DOHH2 (cell line): ENCODE measurements around the gene S100P.
"Not testable (repeated sequence)": the region's sequence is repeated elsewhere in the genome, so short reads cannot be mapped to it uniquely, and the experiment has no call there.

Source experiments
- H3F3A ChIP-seq: fragments of 200-600 bp; sonication (generic), shearing (Covaris generic); 2 replicates; pipeline ENCODE4 v1.6.0; 2016; ENCODE audit warnings: antibody characterized with exemption, mild to moderate bottlenecking; ENCODE audit not compliant: control insufficient read depth, insufficient read depth
- H3K27ac ChIP-seq: fragments of 200-600 bp; sonication (generic); 2 replicates; pipeline ENCODE4 v1.5.1; 2014; ENCODE audit warnings: low read depth, mild to moderate bottlenecking, low read length, moderate library complexity
- H3K27me3 ChIP-seq: fragments of 200-600 bp; sonication (generic); 2 replicates; pipeline ENCODE4 v1.6.1; 2014; ENCODE audit warnings: mild to moderate bottlenecking, low read length, mixed read lengths; ENCODE audit not compliant: control insufficient read depth
- H3K36me3 ChIP-seq: fragments of 200-600 bp; sonication (generic); 2 replicates; pipeline ENCODE4 v1.6.1; 2014; ENCODE audit warnings: mild to moderate bottlenecking, low read length, moderate library complexity, mixed read lengths; ENCODE audit not compliant: control insufficient read depth
- H3K4me1 ChIP-seq: fragments of 200-600 bp; sonication (generic); 2 replicates; pipeline ENCODE4 v1.6.1; 2014; ENCODE audit warnings: mild to moderate bottlenecking, low read length, mixed read lengths; ENCODE audit not compliant: control insufficient read depth
- H3K4me2 ChIP-seq: fragments of 200-600 bp; sonication (generic); 2 replicates; pipeline ENCODE4 v1.6.0; 2014; ENCODE audit warnings: mild to moderate bottlenecking, low read length, moderate library complexity
- H3K4me3 ChIP-seq: fragments of 200-600 bp; sonication (generic); 2 replicates; pipeline ENCODE4 v1.5.1; 2014; ENCODE audit warnings: mild to moderate bottlenecking, low read length, mixed read lengths
- H3K79me2 ChIP-seq: fragments of 200-600 bp; sonication (generic); 2 replicates; pipeline ENCODE4 v1.6.1; 2014; ENCODE audit warnings: mild to moderate bottlenecking, low read length, mixed read lengths; ENCODE audit not compliant: control insufficient read depth
- H3K9me2 ChIP-seq: fragments of 200-600 bp; sonication (generic); replicated peaks from 2 replicates; pipeline ENCODE4 v1.6.1; 2014; ENCODE audit warnings: mild to moderate bottlenecking, low read length, mixed read lengths; ENCODE audit not compliant: control insufficient read depth
- H3K9me3 ChIP-seq: fragments of 200-600 bp; sonication (generic); 2 replicates; pipeline ENCODE4 v1.6.1; 2014; ENCODE audit warnings: antibody characterized with exemption, low read length, mixed read lengths; ENCODE audit not compliant: control insufficient read depth, insufficient read depth
- H4K20me1 ChIP-seq: fragments of 200-600 bp; sonication (generic); 2 replicates; pipeline ENCODE4 v1.6.0; 2014; ENCODE audit warnings: low read depth, mild to moderate bottlenecking, antibody characterized with exemption, low read length, moderate library complexity; ENCODE audit not compliant: control insufficient read depth, insufficient read depth
- CTCF ChIP-seq: fragments of 200-600 bp; sonication (generic); IDR thresholded peaks from one replicate; pipeline ENCODE4 v1.5.1; 2014; ENCODE audit warnings: antibody characterized with exemption, mild to moderate bottlenecking, low read depth, low read length; ENCODE audit not compliant: poor library complexity, severe bottlenecking
- EZH2phosphoT487 ChIP-seq: fragments of 200-600 bp; sonication (generic); IDR thresholded peaks from 2 replicates; pipeline ENCODE4 v1.6.1; 2017; ENCODE audit warnings: borderline replicate concordance, mild to moderate bottlenecking, antibody characterized with exemption, low read length, moderate library complexity, mixed read lengths

The S100P gene

GRCh38 chr4:6723851-6724250, 30.2 kb downstream of the S100P start:
- Histone ChIP-seq H3K4me2 (no peak overlapping the region), H3K36me3 (no peaks in the 10 kb centered on the region), H3K27ac (no peak overlapping the region), H3K4me3 (no peak overlapping the region), H3K9me3 (peaks cover 7% of the 10 kb centered on the region; the same call in 1 of the 2 replicates), H3K27me3 (no peaks in the 10 kb centered on the region), H3K9me2 (no peaks in the 10 kb centered on the region), H3F3A (no peaks in the 10 kb centered on the region), H3K79me2 (no peaks in the 10 kb centered on the region), H4K20me1 (no peaks in the 10 kb centered on the region), H3K4me1 (peaks cover 14% of the 10 kb centered on the region)
- TF ChIP-seq CTCF, result no peak
- no peak for TF ChIP-seq EZH2phosphoT487

- Histone ChIP-seq H3K27ac (no peak overlapping the region), H3K27me3 (no peaks in the 10 kb centered on the region), H3K79me2 (no peaks in the 10 kb centered on the region), H3K9me3 (peaks cover 7% of the 10 kb centered on the region; the same call in 1 of the 2 replicates), H3K4me2 (no peak overlapping the region), H4K20me1 (no peaks in the 10 kb centered on the region), H3F3A (no peaks in the 10 kb centered on the region), H3K4me1 (peaks cover 13% of the 10 kb centered on the region), H3K36me3 (no peaks in the 10 kb centered on the region), H3K9me2 (no peaks in the 10 kb centered on the region), H3K4me3 (no peak overlapping the region)
- no peak for TF ChIP-seq CTCF
- TF ChIP-seq EZH2phosphoT487, result no peak
These were observed 30.9 kb downstream of the S100P start for GRCh38 chr4:6724421-6725111.

- H3K9me3 ChIP-seq, H3K4me1 ChIP-seq: not testable (repeated sequence)
These were observed 31.8 kb downstream of the S100P start for GRCh38 chr4:6725427-6725961.

More at GRCh38 chr4:6725427-6725961, 31.8 kb downstream of the S100P start:
- not testable (repeated sequence) for H3K9me2 ChIP-seq, H4K20me1 ChIP-seq, H3K36me3 ChIP-seq, H3K79me2 ChIP-seq, H3K27me3 ChIP-seq, H3K4me2 ChIP-seq, H3K27ac ChIP-seq, H3F3A ChIP-seq, H3K4me3 ChIP-seq
